Colon (tissue), 2 donors: ENCODE data around the gene COLGALT1.
"Not testable (repeated sequence)": the region's sequence is repeated elsewhere in the genome, so short reads cannot be mapped to it uniquely, and the experiment has no call there.

Experiments used
- FAIRE-seq: peaks from 2 replicates; lab custom pipeline; 2012; peaks lifted over from hg19 to GRCh38; lab: Jason Lieb, UNC
- donor health status: control.
- donor health status: control.

COLGALT1 gene

DNA sequence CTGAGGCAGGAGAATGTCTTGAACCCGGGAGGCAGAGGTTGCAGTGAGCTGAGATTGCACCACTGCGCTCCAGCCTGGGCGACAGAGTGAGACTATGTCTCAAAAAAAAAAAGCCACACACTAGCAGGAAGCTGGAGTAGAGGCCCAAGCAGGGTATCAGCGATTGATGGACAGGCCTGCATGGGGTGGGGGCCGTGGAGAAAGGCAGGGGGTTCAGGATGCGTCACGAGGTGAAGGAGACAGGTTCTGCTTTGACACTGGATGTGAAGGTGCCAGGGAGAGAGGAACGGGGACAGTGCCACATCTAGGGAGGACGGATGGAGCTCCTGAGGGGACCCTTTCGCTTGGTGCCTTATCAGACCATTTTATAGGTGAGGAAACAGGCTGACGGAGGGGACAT, 7.1 kb downstream of the COLGALT1 start:
- no peak for FAIRE-seq

DNA sequence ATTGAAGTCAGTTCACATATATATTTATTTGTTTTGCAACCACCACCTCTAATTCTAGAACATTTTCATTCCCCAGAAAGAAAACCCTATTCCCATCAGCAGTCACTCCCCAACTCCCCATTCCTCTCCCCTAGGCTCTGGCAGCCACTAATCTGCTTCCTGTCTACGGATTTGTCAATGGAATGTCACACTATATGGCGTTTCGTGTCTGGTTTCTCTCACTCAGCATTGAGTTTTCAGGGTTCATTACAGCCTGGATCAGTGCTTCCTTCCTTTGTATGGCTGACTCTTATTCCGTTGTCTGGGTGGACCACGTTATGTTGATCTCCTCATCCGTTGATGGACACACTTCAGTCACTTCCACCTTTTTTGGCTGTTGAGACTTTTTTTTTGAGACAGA, 9.3 kb downstream of the COLGALT1 start:
- FAIRE-seq, result no peak

DNA sequence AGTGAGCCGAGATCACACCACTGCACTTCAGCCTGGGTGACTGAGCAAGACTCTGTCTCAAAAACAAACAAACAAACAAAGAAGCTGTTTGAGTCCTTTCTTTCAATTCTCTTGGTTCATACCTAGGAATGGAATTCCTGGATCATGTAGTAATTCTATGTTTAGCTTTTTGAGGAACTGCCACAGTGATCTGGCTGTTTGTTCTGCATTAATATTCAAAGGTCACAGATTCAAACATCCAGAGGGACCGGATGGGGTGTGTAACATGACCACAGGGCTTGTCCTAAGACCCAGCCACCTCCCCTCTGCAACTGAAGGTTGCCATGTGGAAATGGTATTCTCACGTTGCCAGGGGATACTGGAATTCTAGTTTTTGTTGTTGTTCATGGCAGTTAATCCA, 10.2 kb downstream of the COLGALT1 start:
- FAIRE-seq, result no peak

DNA sequence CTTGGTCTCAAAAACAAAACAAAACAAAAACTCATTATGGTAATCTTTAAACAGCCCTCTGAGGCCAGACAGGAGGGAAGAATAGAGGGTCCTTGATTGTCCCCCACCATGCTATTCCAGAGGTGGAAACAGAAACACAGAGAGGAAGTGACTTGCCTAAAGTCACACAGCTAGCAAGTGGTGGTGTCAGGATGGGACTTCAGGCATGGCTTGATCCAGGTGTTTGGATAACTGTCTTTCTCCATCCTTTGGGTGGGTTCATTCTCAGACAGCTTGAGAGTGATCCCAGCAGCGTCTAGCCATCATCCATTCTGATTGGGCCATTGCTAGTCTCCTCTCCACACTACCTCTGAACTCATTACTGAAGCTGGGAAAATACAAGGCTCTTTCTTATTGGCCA, 12.5 kb downstream of the COLGALT1 start:
- FAIRE-seq, result no peak

DNA sequence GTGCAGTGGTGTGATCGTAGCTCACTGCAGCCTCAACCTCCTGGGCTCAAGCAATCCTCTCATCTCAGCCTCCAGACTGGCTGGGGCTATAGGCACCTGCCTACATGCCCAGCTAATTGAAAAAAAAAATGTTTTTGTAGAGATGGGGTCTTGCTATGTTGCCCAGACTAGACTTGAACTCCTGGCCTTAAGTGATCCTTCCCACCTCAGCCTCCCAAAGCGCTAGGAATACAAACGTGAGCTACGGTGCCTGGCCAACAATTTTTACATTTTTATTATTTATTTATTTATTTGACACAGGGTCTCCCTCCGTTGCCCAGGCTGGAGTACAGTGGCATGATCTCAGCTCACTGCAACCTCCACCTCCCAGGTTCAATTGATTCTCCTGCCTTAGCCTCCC, 14.8 kb downstream of the COLGALT1 start:
- not testable (repeated sequence) for FAIRE-seq

DNA sequence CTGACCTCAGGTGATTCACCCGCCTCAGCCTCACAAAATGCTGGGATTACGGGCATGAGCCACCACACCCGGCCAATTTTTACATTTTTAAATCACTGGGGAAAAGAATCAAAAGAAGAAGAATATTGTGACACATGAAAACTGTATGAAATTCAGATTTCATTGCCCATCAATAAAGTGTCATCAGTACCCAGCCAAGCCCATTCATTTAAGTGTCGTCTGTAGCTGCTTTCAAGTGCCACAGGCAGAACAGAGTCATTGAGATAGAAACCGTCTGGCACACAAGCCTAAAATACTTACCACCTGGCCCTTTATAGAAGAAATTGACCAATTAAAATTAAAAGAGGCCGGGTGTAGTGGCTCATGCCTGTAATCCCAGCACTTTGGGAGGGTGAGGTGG, 15.3 kb downstream of the COLGALT1 start:
- no peak for FAIRE-seq

DNA sequence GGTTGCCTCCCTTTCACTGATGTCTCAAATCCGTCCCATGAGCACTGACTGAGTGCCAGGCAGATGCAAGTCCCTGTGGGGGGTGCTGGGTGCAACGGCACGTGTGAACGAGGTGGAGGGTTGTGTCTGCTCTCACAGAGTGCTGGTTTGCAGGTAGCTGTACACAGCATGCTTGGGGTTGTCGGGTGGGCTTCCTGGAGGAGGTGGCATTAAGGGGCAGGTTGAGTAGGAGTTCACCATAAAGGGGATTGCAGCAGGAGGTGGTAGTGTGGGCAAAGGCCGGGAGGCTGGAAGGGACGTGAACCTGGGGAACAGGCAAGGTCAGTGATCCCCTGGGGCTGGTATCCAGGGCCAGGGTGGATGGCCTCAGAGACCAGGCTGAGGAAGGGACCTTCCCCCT, 17.2 kb downstream of the COLGALT1 start:
- FAIRE-seq, result no peak

DNA sequence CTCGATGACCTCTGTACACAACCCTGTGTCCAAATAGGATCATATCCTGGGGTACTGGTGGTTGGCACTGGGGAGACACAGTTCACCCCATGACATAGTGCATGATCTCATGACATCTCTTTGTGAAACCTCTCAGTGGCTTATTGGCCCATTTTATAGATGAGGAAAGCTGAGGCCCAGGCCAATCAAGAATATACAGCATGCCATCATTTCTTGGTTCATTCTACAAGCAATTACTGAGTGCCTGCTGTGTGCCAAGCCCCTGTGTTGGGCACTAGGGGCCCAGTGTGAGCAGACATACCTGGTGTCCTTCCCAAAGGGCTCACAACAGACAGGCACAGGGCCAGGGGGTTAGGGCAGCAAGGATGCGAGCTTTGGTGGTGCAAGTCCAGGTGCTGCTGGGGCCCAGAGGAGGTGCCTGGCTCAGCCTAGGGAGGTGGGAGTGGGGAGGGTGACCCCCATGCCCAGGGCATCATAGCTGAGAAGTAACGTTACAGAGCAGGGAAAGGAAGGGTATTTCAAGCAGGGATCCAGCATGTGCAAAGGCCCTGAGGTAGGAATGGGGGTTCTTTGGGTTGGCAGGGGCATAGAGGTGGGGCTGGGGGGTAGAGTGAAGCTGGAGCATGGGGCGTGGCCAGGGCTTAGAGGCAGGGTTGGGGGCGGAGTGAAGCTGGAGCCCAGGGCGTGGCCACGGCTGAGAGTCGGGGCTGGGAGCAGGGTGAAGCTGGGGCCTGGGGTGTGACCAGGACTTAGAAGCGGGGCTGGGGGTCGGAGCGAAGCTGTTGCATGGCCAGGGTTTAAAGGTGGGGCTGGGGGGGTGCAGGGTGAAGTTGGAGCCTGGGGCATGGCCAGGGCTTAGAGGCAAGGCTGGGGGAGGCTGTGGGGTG, 20.7 kb downstream of the COLGALT1 start:
- FAIRE-seq, result no peak

DNA sequence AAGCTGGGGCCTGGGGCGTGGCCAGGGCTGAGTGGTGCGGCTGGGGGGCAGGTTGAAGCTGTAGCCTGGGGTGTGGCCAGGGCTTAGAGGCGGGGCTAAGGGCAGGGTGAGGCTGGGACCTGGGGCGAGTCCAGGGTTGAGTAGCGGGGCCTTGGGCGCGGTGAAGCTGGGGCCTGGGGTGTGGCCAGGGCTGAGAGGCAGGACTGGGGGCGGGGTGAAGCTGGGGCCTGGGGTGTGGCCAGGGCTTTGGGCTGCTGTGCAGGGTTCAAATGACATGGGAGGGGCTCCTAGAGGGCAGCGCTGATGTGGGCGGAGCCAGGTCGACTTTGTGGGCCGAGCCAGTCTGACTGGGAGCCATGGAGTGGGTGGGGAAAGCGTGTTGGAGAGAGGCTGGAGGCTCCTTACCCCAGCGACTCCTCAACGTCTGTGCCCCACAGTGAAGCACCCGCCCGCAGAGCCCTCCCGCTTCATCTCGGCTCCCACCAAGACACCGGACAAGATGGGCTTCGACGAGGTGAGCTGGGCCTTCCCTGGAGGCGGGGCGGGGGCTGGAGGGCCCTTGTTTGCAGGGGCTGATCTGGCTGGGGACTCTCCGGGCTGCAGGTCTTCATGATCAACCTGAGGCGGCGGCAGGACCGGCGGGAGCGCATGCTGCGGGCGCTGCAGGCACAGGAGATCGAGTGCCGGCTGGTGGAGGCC, 21.5 kb downstream of the COLGALT1 start:
- FAIRE-seq, result no peak

DNA sequence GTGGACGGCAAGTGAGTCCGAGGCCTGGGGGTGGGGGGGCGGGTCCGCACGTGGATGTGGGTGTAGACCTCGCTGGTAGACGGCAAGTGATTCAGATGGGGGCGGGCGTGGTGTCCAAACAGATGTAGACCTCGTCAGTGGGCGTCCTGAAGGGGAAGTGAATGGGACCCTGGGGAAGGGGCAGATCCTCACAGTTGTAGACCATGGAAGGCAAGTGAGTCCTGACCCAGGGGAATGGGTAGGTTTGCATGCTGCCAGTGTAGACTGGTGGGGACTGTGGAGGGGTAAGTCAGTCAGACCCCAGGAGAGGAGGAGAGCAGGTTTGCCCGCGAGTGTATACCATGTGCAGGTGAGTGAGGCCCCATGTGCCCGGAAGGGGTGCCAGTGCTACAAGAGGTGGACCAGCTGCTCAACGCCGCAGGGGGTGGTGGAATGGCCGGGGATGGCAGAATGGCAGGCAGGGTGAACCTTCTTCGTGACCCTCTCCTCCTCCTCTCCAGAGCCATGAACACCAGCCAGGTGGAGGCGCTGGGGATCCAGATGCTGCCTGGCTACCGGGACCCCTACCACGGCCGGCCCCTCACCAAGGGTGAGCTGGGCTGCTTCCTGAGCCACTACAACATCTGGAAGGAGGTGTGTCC, 22.1 kb downstream of the COLGALT1 start:
- no peak for FAIRE-seq

DNA sequence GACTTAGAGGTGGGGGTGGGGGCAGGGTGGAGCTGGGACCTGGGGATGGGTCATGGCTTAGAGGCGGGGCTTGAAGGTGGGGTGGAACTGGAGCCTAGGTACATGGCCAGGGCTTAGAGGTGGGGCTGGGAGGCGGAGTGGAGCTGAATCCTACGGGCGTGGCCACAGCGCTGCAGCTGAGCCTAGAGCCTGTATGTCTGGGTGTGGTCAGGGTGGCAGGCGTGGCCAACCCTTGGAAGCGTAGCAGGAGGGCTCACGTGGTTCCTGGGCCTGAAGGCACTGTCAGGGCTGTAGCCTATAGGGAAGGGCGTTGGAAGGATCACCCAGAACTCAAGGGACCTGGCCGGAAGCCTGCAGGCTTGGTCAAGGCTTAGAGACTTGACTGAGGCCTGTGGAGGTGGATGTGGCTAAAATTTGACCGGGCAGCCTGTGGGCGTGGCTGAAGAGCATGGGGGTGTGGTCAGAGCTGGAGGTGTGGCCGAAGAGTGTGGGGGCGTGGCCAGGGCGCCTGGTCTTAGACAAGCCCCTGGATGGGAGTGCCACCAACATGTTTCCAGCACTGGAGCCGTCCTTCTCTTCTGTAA, 24.3 kb downstream of the COLGALT1 start:
- FAIRE-seq, result no peak

DNA sequence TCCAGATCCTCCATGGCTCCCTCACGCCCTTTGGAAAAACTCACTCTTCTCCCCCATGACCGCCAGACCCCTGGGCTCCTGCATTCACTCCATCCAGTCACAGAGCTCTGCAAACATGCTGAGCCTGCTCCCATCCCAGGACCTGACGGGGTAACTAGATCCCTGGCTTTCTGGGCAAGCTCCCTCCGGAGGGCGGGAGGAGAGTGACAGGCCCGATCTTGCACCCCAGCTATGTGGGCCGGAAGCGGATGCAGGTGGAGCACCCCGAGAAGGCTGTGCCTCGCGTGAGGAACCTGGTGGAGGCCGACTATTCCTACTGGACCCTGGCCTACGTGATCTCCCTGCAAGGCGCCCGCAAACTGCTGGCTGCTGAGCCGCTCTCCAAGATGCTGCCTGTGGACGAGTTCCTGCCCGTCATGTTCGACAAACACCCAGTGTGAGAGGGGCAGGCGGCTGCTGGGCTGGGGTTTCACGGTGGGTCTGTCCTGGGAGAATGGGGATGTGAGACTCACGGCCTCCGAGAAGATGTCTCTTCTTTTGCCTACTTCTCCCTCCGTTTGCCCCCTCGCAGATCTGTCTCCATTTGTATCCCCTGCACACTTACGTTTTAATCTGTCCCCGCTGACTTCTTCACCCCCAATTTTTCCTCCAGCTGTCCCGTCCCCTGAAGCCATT, 25.2 kb downstream of the COLGALT1 start:
- no peak for FAIRE-seq

DNA sequence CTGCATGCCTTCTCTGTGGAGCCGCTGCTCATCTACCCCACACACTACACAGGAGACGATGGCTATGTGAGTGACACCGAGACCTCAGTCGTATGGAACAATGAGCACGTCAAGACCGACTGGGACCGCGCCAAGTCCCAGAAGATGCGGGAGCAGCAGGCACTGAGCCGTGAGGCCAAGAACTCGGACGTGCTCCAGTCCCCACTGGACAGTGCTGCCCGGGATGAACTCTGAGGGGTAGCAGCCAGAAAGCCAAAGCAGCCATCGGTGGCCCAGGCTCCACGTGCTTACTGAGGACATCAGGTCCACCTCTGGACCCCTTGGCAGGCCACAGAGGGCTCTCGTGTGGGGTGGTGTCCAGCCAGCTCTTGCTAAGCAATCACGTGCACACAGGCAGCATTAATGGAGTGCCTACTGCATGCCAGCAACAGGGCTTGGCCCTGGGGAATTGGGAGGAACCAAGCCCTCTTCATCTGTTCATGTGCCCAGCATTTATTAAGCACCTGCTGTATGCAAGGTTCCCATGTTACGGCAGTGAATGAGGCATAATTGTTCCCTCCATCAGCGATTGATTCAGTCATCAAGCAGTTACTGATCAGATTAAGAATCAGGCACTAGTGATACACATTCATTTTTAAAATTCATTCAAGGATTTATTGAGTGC, 25.9 kb downstream of the COLGALT1 start:
- FAIRE-seq, result no peak

DNA sequence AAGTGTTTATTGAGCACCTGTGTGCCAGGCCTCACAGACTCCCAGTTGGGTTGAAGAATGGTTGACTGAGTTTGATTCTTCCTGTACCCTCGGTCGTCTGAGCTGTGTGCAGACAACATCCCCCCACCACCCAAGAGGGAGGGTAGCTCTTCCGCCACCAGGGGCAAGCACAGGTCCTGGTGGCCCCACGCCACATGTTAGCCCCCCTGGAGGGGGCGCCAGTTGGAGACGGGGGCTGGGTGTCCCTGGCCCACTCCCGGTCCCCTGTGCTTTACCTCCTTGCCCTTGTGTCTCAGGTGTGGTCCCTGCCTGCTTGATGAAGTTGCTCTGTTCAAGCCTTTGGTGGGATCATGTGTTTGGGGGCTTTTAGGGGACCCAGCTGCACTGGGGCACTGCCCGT, 27.2 kb downstream of the COLGALT1 start:
- no peak for FAIRE-seq

DNA sequence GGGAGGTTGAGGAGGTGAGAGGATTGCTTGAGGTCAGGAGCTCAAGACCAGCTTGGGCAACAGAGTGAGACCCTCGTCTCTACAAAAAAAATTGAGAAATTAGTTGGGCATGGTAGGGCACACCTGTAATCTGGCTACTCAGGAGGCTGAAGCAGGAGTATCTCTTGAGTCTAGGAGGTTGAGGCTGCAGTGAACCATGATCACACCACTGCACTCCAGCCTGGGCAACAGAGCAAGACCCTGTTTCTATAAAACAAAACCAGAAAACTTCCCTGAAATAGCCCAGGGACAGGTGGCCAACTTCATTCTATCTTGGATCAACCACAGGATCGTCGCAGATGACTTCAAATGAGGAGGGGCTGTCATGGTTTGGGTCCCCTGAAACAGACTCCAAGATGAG, 28.7 kb downstream of the COLGALT1 start:
- FAIRE-seq, result no peak

DNA sequence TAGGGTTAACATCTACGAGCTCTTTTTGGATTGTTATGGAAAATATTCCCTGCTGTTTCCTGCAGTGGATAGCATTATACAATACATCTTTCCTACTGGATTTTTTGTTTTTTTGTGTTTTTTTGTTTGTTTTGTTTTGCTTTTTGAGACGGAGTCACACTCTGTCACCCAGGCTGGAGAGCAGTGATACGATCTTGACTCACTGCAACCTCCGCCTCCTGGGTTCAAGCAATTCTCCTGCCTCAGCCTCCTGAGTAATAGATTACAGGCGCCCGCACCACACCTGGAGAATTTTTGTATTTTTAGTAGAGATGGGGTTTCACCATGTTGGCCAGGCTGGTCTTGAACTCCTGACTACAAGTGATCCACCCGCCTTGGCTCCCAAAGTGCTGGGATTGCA, 29.9 kb downstream of the COLGALT1 start:
- FAIRE-seq, result not testable (repeated sequence)

DNA sequence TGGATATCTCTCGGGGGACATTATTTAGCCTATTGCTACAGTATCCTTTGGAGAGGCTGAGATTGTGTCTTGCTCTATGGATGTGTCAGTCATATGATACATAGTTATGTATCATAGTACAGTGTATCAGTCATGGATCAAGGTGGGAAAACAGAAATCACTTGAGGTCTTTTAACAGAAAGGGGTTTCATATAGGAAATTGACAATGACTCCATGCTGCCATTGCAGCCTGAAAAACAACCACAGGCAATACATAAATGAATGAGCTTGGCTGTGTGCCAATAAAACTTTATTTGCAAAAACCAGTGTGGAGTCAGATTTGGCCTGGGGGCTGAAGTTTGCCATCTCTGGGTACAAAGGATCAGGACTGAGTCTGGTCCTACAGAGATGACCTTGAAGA, 35.4 kb downstream of the COLGALT1 start:
- no peak for FAIRE-seq

DNA sequence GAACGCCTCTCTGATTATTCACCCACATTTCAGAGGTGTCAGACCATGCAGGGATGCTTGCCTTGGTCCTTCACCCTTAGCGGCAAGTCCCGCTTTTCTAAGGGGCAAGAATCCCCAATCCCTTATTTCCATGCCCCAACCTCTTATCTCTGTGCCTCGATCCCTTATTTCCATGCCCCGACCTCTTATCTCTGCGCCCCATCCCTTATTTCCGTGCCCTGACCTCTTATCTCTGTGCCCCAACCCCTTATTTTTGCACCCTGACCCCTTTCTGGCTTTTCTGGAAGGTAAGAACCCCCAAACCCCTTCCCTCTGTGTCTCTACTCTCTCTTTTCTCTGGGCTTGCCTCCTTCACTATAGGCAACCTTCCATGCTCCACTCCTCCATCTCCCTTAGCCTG, 38.8 kb downstream of the COLGALT1 start:
- FAIRE-seq, result not testable (repeated sequence)

DNA sequence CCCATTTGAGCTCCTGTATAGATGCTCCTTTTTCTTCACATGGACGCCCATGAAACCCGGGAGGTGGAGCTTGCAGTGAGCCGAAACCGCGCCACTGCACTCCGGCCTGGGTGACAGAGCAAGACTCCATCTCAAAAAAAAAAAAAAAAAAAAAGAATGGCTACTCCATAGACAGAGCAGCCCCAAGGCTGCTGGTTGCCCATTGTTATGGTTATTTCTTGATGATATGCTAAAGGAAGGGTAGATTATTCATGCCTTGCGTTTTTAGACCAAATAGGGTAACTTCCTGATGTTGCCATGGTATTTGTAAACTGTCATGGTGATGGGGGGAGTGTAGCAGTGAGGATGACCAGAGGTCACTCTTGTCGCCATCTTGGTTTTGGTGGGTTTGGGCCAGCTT, 42.6 kb downstream of the COLGALT1 start:
- FAIRE-seq, result not testable (repeated sequence)

DNA sequence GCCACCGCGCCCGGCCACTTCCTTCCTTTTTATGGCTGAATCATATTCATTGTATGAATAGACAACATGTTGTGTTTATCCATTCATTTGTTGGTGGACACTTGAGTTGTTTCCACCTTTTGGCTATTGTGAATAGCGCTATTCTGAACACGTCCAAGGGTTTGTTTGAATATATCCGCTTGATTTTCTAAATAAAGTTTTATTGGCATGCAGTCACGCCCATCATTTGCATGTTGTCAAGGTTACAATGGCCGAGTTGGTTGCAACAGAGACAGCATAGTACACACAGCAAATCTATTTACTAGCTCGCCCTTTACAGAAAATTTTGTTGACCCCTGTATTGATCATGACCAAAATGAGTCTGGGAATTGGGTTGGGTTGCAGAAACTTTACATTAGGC, 43.5 kb downstream of the COLGALT1 start:
- FAIRE-seq, result no peak

DNA sequence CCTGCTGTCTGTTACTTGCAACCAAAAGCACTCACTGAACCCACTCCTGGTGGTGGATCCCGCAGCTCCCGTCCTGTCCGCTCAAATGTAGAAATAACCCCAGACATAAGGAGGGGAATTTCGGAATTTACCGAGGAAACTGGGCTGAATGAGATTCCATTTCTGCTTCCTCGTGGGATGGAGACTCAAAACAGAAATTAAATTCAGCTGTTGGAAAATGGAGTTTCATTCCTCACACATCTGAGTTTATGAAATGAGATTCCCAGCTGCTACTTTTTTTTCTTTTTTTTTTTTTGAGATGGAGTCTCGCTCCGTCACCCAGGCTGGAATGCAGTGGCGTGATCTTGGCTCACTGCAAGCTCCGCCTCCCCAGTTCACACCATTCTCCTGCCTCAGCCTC, 44.3 kb downstream of the COLGALT1 start:
- FAIRE-seq, result no peak

DNA sequence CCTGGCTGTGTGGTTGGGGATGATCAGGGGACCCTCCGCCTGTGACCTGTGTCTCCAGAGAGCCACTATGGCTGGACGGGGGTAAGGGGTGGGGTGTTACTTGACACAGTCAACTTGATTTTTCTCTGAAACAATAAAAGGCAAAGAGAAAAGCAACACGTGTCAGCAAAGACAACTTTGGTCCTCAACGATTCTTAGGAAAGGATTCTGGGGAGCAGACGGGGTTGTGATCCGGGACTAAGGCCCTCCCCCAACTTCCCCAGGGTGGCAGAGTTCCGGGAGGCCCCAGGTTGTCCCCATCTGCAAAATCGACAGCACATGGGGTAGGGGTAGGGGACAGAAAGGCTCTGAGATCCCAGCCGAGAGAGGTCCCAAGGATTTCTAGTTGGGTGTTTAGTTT, 46.2 kb downstream of the COLGALT1 start:
- no peak for FAIRE-seq
